HG03469 (cell line): ENCODE data around the gene NFIL3.
"Not testable (repeated sequence)": the region's sequence is repeated elsewhere in the genome, so short reads cannot be mapped to it uniquely, and the experiment has no call there.

ENCODE experiments used
- ATAC-seq: cut with Tn5 transposase; IDR thresholded peaks from one replicate; pipeline ENCODE4 v1.9.1; 2021; ENCODE audit warnings: mild to moderate bottlenecking, moderate library complexity, moderate number of reproducible peaks; ENCODE audit not compliant: unreplicated experiment

The NFIL3 gene

DNA sequence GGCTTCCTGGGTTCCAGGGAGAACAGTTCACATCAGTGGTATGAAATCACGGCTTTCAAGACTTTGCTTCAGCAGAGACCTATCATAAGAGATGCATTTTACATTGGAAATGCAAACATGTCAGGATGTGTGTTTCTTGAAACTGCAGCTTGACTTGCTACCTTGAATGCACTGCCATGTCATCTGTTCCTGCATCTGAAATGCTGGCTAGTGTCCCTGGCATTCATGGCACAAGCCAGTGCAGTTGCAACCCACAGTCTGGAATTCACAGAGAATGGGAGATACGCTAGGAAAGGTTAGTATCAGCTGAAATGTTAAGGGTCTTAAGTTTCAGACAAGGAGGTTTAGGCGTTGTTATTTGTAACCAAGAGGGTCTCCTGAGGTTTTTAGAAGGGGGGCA, 24.7 kb downstream of the NFIL3 start:
- ATAC-seq, result no peak

DNA sequence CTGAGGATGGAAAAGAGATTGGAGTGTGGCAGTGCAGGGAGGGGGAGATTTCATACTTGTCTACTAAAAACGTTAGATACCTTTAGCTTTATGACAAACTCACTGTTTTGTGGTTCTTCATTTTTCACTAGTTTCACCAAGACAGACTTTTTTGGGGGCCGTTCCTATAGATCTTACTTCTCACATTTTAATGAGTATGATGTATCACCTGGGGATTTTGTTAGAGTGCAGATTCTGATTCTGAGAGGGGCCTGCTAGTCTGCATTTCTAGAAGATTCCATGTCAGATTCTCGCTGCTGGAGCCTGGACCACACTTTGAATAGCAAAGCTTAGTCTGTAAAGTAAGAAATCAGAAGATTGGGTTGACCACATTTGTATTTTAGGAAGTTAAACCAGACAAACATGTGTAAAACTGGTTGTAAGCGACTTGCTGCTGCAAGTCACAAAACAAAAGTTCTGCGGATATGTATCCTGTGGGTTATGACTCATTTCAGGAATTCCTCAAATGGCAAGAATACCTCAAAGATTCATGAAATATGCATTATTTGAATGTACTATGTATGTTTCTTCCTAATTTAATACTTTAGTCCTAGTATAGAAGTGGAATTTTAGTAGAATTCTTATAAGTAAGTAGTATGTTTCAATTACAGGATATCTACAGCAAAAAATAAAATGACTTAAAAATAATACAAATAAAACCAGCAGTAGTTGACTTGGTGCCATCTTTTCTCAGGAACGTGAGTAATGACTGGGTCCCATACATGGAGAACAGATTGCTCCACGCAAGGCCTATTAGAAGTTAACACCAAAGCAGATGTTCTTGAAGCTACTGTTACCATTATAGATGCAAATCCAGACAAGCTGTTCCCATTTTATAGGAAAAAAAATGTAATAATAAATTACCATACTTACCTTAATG, 27.8 kb downstream of the NFIL3 start:
- ATAC-seq, result no peak

- ATAC-seq, result no peak
Observed at GRCh38 chr9:91395106-91395552, 28.5 kb downstream of the NFIL3 start.

- no peak for ATAC-seq
Observed at GRCh38 chr9:91393826-91394225, 29.8 kb downstream of the NFIL3 start.

DNA sequence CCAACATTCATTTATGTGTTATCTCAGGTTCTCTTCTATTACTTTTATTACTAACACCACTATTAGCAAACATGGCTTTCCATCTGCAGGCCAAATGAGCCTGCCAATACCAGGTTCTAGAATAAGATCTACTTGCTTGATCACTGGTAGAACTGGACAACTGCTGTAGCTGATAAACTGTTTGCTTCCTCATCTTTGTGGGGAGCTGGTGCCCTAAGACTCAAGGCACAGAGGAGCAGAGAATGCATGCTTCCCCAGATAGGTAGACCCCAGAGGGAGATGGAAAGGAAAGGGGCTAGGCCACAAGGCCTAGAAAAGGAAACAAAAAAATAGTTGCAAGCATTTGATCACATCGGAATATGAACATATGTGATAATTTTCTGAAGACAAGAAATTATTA, 31.2 kb downstream of the NFIL3 start:
- ATAC-seq, result no peak

GRCh38 chr9:91391818-91392217, 31.8 kb downstream of the NFIL3 start:
- no peak for ATAC-seq

DNA sequence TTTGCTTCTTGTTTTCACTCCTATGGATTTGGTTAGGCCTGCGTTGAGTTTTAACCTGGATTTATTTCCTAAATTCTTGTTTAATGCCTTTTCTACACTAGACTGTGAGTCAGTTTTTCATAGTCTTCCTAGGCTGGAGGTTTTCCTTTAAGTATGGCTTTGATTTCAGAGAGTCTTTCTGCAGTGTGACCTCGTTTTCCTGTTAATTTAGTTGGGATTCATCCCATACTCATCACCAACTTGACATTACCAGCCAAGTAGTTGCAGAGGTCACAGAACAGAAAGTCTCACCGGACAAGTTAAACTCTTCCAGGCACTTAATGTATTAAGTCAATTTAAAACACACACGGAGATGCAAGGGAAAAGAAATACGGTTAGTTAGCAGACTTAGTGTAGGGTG, 32.2 kb downstream of the NFIL3 start:
- ATAC-seq, result no peak

GRCh38 chr9:91389686-91390085, 33.9 kb downstream of the NFIL3 start:
- ATAC-seq, result not testable (repeated sequence)

DNA sequence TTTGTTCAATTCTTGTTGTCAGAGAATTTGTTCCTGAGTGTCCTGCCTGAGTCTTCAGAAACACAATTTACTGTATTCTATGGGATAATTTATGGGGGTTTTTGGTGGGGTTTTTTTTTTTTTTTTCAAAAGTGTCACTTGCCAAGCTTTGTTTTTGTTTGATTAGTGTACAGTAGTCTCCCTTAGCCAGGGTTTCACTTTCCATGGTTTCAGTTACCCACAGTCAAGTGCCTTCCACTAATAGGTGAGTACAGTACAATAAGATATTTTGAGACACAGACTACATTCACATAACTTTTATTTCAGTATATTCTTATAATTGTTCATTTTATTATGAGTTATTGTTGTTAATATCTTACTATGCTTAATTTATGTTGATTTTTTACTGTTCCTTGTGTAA, 36.9 kb downstream of the NFIL3 start:
- no peak for ATAC-seq

DNA sequence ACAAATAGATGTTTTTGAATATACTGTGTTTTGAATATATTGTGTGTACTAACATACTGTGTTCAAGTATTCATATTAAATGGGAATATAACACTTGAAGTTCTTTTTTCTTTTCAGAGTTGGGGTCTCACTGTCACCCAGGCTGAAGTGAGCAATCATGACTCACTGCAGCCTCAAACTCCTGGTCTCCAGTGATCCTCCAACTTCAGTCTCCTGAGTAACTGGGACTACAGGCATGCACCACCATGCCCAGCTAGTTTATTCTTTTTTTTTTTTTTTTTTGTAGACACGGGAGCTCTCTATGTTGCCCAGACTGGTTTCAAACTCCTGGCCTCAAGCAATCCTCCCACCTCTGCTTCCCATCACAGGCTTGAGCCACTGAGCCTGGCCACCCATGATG, 38.7 kb downstream of the NFIL3 start:
- no peak for ATAC-seq

- ATAC-seq, result no peak
Observed at GRCh38 chr9:91383577-91383976, 40.1 kb downstream of the NFIL3 start.

GRCh38 chr9:91382298-91382697, 41.3 kb downstream of the NFIL3 start:
- no peak for ATAC-seq

GRCh38 chr9:91379426-91379825, 44.2 kb downstream of the NFIL3 start:
- ATAC-seq, result no peak

GRCh38 chr9:91378695-91379127, 44.9 kb downstream of the NFIL3 start:
- no peak for ATAC-seq

DNA sequence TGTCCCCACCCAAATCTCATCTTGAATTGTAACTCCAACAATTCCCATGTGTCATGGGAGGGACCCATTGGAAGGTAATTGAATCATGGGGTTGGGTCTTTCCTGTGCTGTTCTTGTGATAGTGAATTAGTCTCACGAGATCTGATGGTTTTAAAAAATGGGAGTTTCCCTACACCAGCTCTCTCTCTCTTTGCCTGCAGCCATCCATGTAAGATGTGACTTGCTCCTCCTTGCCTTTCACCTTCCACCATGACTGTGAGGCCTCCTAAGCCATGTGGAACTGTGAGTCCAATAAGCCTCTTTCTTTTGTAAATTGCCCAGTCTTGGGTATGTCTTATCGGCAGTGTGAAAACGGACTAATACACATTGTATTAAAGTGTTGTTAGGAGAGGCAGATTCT, 45.6 kb downstream of the NFIL3 start:
- ATAC-seq, result not testable (repeated sequence)

- ATAC-seq, result no peak
Observed at GRCh38 chr9:91376239-91376638, 47.4 kb downstream of the NFIL3 start.

DNA sequence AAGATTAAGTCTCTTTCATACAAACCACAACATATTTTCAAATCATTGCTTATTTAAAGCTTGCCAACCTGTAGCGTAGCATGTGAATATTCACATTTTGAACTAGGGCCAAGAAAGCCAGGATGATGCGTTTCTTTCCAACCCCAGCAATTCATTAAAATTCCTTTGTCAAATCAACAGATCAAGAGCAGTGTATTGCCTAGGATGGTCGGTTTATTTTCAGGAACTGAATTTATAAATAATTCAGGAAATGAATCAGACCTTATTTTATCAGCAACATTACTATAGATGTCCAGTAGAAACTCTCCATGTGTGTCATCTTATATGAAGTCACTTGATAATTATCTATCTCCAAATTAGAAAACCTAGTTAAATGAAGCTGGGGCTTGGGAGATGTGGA, 48.7 kb downstream of the NFIL3 start:
- ATAC-seq, result no peak

GRCh38 chr9:91371894-91372293, 51.7 kb downstream of the NFIL3 start:
- no peak for ATAC-seq

- ATAC-seq, result not testable (repeated sequence)
Observed at GRCh38 chr9:91370006-91370405, 53.6 kb downstream of the NFIL3 start.

- ATAC-seq, result no peak
Observed at GRCh38 chr9:91364702-91365101, 58.9 kb downstream of the NFIL3 start.

GRCh38 chr9:91364005-91364404, 59.6 kb downstream of the NFIL3 start:
- ATAC-seq, result no peak

- no peak for ATAC-seq
Observed at GRCh38 chr9:91362051-91362611, 61.5 kb downstream of the NFIL3 start.
